Peyer's patch (tissue), 4 donors: ENCODE data around the gene SLC3A2. TPM values are rescaled to one million over a fixed set of nuclear protein-coding genes. Genes with fewer than 3 reads are reported as not detected.
A peak's percentile ranks its signal among the peaks of the same experiment; 100 is the strongest.
"Not testable (repeated sequence)": the region's sequence is repeated elsewhere in the genome, so short reads cannot be mapped to it uniquely, and the experiment has no call there.

Source experiments
- DNase-seq, 3 donors: peaks; one replicate each; pipeline ENCODE4 v3.0.0-alpha.2; 2017 to 2019
- H3K27ac ChIP-seq, 4 donors: fragments of 200-600 bp; sonication (generic); one replicate each; pipeline ENCODE4 v1.5.1; 2016 to 2019
- H3K27me3 ChIP-seq, 2 donors: fragments of 200-600 bp; sonication (generic); one replicate each; pipeline ENCODE4 v1.5.1; 2019
- H3K36me3 ChIP-seq, 3 donors: fragments of 200-600 bp; sonication (generic); one replicate each; pipeline ENCODE4 v1.5.1; 2016 to 2019
- H3K4me1 ChIP-seq, 4 donors: fragments of 200-600 bp; sonication (generic); one replicate each; pipeline ENCODE4 v1.5.1; 2016 to 2019
- H3K4me3 ChIP-seq, 4 donors: fragments of 200-600 bp; sonication (generic); 1 replicate in 3 of 4; 2 replicates in 1 of 4; pipeline ENCODE4 v1.5.1; 2016 to 2019; ENCODE audit warnings: mild to moderate bottlenecking in 1 of 4
- H3K9me3 ChIP-seq, 4 donors: fragments of 200-600 bp; sonication (generic); one replicate each; pipeline ENCODE4 v1.5.1; 2016 to 2019; ENCODE audit warnings: mild to moderate bottlenecking in 1 of 4
- POLR2A ChIP-seq, 2 donors: fragments of 450-650 bp; IDR thresholded peaks; one replicate each; pipeline ENCODE4 v1.5.1; 2017; ENCODE audit warnings: antibody characterized with exemption in 2 of 2, mild to moderate bottlenecking in 2 of 2, moderate library complexity in 2 of 2
- total RNA-seq, 4 donors: library from RNA; depleted of rRNA; stranded (reverse); fragments of >200 nt; gene quantifications; one replicate each; pipeline ENCODE4 v1.1.0, GENCODE V29; 2016
- TF ChIP-seq, protein P1 (sequence below), 6 experiments: fragments of 450-650 bp in 4 of 6; fragments of 200-600 bp in 2 of 6; sonication (generic) in 1 of 6; IDR thresholded peaks; one replicate each; pipeline ENCODE4 v1.5.1; 2017 to 2019; ENCODE audit warnings: antibody characterized with exemption in 6 of 6, mild to moderate bottlenecking in 3 of 6, moderate library complexity in 1 of 6

Gene SLC3A2
- total RNA-seq, 4 donors from 2014 or later: 64.4 to 253 (median 207) TPM

DNA sequence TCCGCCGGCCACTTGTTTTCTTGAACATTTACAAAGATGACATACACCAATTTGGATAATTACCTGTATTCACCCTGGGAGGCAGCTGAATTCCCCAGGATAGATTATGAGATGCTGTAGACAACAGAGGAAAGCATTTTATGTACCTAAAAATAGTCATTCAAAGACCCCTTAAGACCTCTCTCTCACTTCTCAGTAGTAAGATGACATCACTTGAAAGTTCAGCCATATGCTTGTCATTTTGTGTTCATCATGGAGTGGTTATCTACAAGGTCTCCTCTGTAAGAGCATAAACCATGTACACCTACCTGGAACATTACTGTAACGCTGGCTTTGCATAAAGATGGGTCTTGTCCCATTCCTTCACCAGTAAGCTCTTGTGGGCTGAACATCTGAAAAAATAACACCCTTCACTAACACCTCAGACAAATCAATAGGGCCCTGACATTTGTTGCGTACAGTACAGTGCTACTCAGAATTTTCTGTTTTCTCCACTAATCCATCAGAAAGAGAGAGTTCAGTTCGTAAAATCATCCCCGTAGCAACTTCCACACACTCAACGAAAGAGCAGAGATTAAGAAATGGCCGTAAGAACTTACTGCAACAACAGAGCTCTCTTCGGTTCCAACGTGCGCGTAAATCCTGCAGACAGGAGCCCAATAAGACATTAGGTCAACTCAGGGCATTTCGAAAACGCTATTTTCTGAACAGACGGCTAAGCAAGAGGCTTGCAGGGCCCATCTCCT is 25.7 kb upstream of the SLC3A2 start:
- TF ChIP-seq POLR2A (IDR thresholded peaks at IDR 0.05): no peak
- TF ChIP-seq, protein P1, sequence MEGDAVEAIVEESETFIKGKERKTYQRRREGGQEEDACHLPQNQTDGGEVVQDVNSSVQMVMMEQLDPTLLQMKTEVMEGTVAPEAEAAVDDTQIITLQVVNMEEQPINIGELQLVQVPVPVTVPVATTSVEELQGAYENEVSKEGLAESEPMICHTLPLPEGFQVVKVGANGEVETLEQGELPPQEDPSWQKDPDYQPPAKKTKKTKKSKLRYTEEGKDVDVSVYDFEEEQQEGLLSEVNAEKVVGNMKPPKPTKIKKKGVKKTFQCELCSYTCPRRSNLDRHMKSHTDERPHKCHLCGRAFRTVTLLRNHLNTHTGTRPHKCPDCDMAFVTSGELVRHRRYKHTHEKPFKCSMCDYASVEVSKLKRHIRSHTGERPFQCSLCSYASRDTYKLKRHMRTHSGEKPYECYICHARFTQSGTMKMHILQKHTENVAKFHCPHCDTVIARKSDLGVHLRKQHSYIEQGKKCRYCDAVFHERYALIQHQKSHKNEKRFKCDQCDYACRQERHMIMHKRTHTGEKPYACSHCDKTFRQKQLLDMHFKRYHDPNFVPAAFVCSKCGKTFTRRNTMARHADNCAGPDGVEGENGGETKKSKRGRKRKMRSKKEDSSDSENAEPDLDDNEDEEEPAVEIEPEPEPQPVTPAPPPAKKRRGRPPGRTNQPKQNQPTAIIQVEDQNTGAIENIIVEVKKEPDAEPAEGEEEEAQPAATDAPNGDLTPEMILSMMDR (IDR thresholded peaks at IDR 0.05): no peak
- DNase-seq: no peak
- H3K9me3 ChIP-seq: no peaks in the 10 kb centered on the region
- peak overlapping the region; percentile 68 to 88 (median 76) for H3K27ac ChIP-seq
- peak overlapping the region; percentile 51 to 85 (median 70) for H3K4me3 ChIP-seq
- peaks cover 0 to 26% (median 0%) of the 10 kb centered on the region in 3 donors for H3K36me3 ChIP-seq
- peaks cover 0 to 33% (median 13%) of the 10 kb centered on the region in 4 donors for H3K4me1 ChIP-seq
- no peaks in the 10 kb centered on the region for H3K27me3 ChIP-seq

DNA sequence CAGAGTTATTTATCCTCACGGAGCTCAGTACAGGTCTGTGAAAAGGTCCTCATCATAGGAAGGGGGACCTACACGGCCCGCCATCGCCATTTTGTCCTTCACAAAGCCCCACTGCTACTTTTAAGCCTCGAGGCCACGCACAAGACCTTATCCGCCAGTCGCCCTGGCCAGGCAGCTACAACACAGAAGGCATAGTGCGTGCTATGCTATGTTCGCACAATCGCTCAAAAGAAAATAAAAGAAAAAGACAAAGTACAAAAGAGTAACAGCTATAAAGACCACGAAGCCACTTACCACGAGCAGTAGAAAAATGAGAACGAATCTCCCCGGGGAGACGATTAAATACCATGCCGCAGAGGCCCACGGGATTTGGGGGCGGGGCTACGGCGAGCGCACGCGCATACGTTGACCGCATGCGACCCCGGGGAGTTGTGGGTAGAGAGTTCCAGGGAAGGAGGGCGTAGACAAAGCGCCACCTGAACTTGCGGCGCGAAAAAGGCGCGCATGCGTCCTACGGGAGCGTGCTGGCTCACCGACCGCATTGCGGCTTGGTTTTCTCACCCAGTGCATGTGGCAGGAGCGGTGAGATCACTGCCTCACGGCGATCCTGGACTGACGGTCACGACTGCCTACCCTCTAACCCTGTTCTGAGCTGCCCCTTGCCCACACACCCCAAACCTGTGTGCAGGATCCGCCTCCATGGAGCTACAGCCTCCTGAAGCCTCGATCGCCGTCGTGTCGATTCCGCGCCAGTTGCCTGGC is 24.9 kb upstream of the SLC3A2 start:
- peak overlapping the region; percentile 68 to 88 (median 76) for H3K27ac ChIP-seq
- peak; percentile 94 to 96 for TF ChIP-seq POLR2A (IDR thresholded peaks at IDR 0.05)
- TF ChIP-seq, protein P1 (IDR thresholded peaks at IDR 0.05): peak in 1 of 6 experiments; percentile 3
- no peaks in the 10 kb centered on the region for H3K27me3 ChIP-seq
- H3K4me1 ChIP-seq: peaks cover 0 to 33% (median 13%) of the 10 kb centered on the region in 4 donors
- no peaks in the 10 kb centered on the region for H3K9me3 ChIP-seq
- H3K36me3 ChIP-seq: peaks cover 0 to 26% (median 0%) of the 10 kb centered on the region in 3 donors
- DNase-seq: peak; percentile 94 to 98 (median 98)
- peak overlapping the region; percentile 51 to 85 (median 70) for H3K4me3 ChIP-seq

DNA sequence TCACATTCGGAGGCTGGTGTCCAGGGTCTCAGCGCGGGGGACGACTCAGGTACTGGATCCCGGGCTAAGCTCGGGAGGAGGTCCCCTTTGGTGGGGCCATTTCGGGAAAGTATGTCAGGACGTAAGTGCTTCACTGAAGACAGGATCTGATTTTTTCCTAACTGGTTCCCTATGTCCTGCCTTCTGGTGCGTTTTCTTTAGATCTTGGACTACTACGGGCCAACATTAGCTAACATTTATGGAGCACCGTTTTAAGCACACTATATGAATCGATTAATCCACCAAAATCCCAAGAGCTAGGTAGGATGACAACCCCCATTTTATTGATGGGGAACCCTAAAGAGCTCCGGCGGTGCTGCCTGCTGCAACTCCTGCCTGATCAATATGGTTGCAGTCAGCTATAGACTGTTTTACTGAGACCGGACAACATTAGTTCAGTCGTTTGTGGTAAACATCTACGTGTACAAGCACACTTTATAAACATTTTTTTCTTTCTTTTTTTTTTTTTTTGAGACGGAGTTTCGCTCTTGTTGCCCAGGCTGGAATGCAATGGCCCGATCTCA is 24.3 kb upstream of the SLC3A2 start:
- Histone ChIP-seq H3K4me3 (peak overlapping the region; percentile 51 to 85 (median 70)), H3K27ac (peak overlapping the region; percentile 50 to 88 (median 56)), H3K9me3 (no peaks in the 10 kb centered on the region), H3K4me1 (peaks cover 0 to 33% (median 13%) of the 10 kb centered on the region in 4 donors), H3K27me3 (no peaks in the 10 kb centered on the region), H3K36me3 (peaks cover 0 to 24% (median 0%) of the 10 kb centered on the region in 3 donors)
- TF ChIP-seq POLR2A (IDR thresholded peaks at IDR 0.05): no peak
- TF ChIP-seq, protein P1 (IDR thresholded peaks at IDR 0.05): no peak
- no peak for DNase-seq

DNA sequence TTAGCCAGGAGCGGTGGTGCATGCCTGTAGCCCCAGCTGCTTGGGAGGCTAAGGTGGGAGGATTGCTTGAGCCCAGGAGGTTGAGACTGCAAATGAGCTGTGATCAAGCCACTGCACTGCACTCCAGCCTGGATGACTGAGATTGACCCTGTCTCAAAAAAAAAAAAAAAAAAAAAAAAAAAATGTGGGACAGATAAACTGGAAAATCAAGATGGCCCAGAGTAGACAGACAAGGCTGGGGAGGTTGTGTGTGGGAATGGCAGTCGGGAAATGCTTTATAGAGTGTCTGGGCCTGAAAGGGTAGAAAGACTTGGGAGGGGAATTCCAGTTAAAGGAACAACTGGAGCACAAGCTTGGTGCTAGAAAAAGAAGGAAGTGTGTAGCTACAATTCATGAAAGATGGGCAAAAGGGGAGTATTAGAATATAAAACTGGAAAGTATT is 23.1 kb upstream of the SLC3A2 start:
- Histone ChIP-seq H3K36me3 (peaks cover 0 to 12% (median 0%) of the 10 kb centered on the region in 3 donors), H3K27ac (no peak overlapping the region), H3K4me3 (no peak overlapping the region), H3K27me3 (no peaks in the 10 kb centered on the region), H3K9me3 (no peaks in the 10 kb centered on the region), H3K4me1 (peaks cover 0 to 33% (median 13%) of the 10 kb centered on the region in 4 donors)
- TF ChIP-seq, protein P1 (IDR thresholded peaks at IDR 0.05): no peak
- no peak for TF ChIP-seq POLR2A (IDR thresholded peaks at IDR 0.05)
- DNase-seq: no peak

DNA sequence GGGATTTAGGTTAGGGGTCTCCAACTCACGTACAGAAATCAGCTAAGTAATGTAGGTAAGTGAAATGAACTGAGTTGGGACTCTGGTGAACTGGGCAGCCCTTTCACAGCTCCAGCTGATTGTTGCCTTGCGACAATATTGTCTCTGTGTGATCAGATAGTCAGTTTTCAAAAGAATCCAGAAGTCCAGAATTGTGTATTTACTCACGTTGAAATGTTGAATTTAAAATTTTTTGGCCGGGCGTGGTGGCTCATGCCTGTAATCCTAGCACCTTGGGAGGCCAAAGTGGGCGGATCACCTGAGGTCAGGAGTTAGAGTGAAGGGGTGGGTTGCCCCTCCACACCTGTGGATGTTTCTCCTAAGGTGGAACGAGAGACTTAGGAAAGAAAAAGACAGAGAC is 22.5 kb upstream of the SLC3A2 start:
- no peaks in the 10 kb centered on the region for H3K27me3 ChIP-seq
- TF ChIP-seq, protein P1 (IDR thresholded peaks at IDR 0.05): no peak
- no peak for TF ChIP-seq POLR2A (IDR thresholded peaks at IDR 0.05)
- no peak for DNase-seq
- H3K27ac ChIP-seq: no peak overlapping the region
- no peaks in the 10 kb centered on the region for H3K9me3 ChIP-seq
- H3K36me3 ChIP-seq: peaks cover 0 to 6% (median 0%) of the 10 kb centered on the region in 3 donors
- peaks cover 0 to 31% (median 10%) of the 10 kb centered on the region in 4 donors for H3K4me1 ChIP-seq
- H3K4me3 ChIP-seq: no peak overlapping the region

DNA sequence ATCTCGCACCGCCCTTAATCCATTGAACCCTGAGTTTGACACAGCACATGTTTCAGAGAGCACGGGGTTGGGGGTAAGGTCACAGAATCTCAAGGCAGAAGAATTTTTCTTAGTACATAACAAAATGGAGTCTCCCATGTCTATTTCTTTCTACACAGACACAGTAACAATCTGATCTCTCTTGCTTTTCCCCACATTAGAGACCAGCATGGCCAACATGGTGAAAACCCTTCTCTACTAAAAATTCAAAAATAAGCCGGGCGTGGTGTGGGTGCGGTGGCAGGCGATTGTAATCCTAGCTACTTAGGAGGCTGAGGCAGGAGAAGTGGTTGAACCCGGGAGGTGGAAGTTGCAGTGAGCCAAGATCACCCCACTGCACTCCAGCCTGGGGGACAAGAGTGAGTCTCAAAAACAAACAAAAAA is 21.4 kb upstream of the SLC3A2 start:
- not testable (repeated sequence) for H3K27ac ChIP-seq, H3K27me3 ChIP-seq, H3K4me3 ChIP-seq, DNase-seq, H3K36me3 ChIP-seq, H3K9me3 ChIP-seq
- H3K4me1 ChIP-seq: peaks cover 0 to 20% (median 1%) of the 10 kb centered on the region in 4 donors
